Measurements from ENCODE around the gene CDKN2B-AS1.

The CDKN2B-AS1 gene

GRCh38 chr9:22143799-22144625 lies 149.4 kb downstream of the CDKN2B-AS1 start:
- Histone ChIP-seq H3K4ac (ENCODE audit: low read depth, low read length) (no peak overlapping the region), H4K5ac (ENCODE audit: low read length) (no peak overlapping the region)
- no CpG with 5 or more reads among the region's 1 CpG for WGBS (ENCODE audit: extremely low coverage, insufficient coverage, low lambda C conversion rate)

GRCh38 chr9:22146604-22147003 lies 152.0 kb downstream of the CDKN2B-AS1 start:
- Histone ChIP-seq H3K18ac (ENCODE audit: low read length) (no peak overlapping the region), H2BK5ac (ENCODE audit: low read length) (no peak overlapping the region), H3K27ac (ENCODE audit: low read depth, low read length) (no peak overlapping the region), H3K79me1 (ENCODE audit: low read length) (no peaks in the 10 kb centered on the region), H3K27me3 (ENCODE audit: insufficient read depth, low read length, poor library complexity) (no peaks in the 10 kb centered on the region), H3K56ac (ENCODE audit: low read length) (no peak overlapping the region), H3K79me2 (ENCODE audit: control insufficient read depth, insufficient read depth, low read length) (no peaks in the 10 kb centered on the region), H3K36me3 (ENCODE audit: control insufficient read depth, insufficient read depth, low read length) (no peaks in the 10 kb centered on the region), H4K5ac (ENCODE audit: low read length) (no peak overlapping the region), H2AK5ac (ENCODE audit: low read length) (no peak overlapping the region), H3K4me2 (ENCODE audit: low read length) (no peak overlapping the region), H3K4me3 (ENCODE audit: low read length) (no peak overlapping the region), H2BK120ac (ENCODE audit: low read depth, low read length) (no peak overlapping the region), H3K4ac (ENCODE audit: low read depth, low read length) (no peak overlapping the region), H2BK15ac (replicated peaks; ENCODE audit: low read depth) (no peak overlapping the region), H4K8ac (ENCODE audit: low read depth, low read length) (no peak overlapping the region), H3K23ac (ENCODE audit: low read length) (no peak overlapping the region), H3K4me1 (ENCODE audit: control insufficient read depth, low read depth, low read length) (no peaks in the 10 kb centered on the region), H3K9ac (ENCODE audit: low read length) (no peak overlapping the region)
- no CpG with 5 or more reads among the region's 3 CpGs for WGBS (ENCODE audit: extremely low coverage, insufficient coverage, low lambda C conversion rate)
- no peak for DNase-seq

More at GRCh38 chr9:22143799-22144625, 149.4 kb downstream of the CDKN2B-AS1 start:
- H3K9ac ChIP-seq (ENCODE audit: low read length) = no peak overlapping the region
- no peak overlapping the region for H3K27ac ChIP-seq (ENCODE audit: low read depth, low read length)
- no peak overlapping the region for H3K4me2 ChIP-seq (ENCODE audit: low read length)
- no peaks in the 10 kb centered on the region for H3K4me1 ChIP-seq (ENCODE audit: control insufficient read depth, low read depth, low read length)
- no peak overlapping the region for H3K23ac ChIP-seq (ENCODE audit: low read length)
- no peak overlapping the region for H3K4me3 ChIP-seq (ENCODE audit: low read length)
- H2BK15ac ChIP-seq (replicated peaks; ENCODE audit: low read depth) = no peak overlapping the region
- H2BK5ac ChIP-seq (ENCODE audit: low read length) = no peak overlapping the region
- H3K27me3 ChIP-seq (ENCODE audit: insufficient read depth, low read length, poor library complexity) = no peaks in the 10 kb centered on the region
- no peak overlapping the region for H4K8ac ChIP-seq (ENCODE audit: low read depth, low read length)
- H3K18ac ChIP-seq (ENCODE audit: low read length) = no peak overlapping the region
- H3K56ac ChIP-seq (ENCODE audit: low read length) = no peak overlapping the region
- no peak overlapping the region for H2AK5ac ChIP-seq (ENCODE audit: low read length)
- no peak for DNase-seq
- no peaks in the 10 kb centered on the region for H3K79me1 ChIP-seq (ENCODE audit: low read length)
- H3K79me2 ChIP-seq (ENCODE audit: control insufficient read depth, insufficient read depth, low read length) = no peaks in the 10 kb centered on the region
- H3K36me3 ChIP-seq (ENCODE audit: control insufficient read depth, insufficient read depth, low read length) = no peaks in the 10 kb centered on the region
- no peak overlapping the region for H2BK120ac ChIP-seq (ENCODE audit: low read depth, low read length)

- H3K36me3 ChIP-seq (ENCODE audit: control insufficient read depth, insufficient read depth, low read length) = no peaks in the 10 kb centered on the region
- H3K23ac ChIP-seq (ENCODE audit: low read length) = no peak overlapping the region
- no peak overlapping the region for H3K27ac ChIP-seq (ENCODE audit: low read depth, low read length)
- no peak overlapping the region for H3K56ac ChIP-seq (ENCODE audit: low read length)
- H2AK5ac ChIP-seq (ENCODE audit: low read length) = no peak overlapping the region
- no peak overlapping the region for H2BK15ac ChIP-seq (replicated peaks; ENCODE audit: low read depth)
- no CpG with 5 or more reads among the region's 8 CpGs for WGBS (ENCODE audit: extremely low coverage, insufficient coverage, low lambda C conversion rate)
- no peak overlapping the region for H2BK120ac ChIP-seq (ENCODE audit: low read depth, low read length)
- no peak overlapping the region for H4K8ac ChIP-seq (ENCODE audit: low read depth, low read length)
- H2BK5ac ChIP-seq (ENCODE audit: low read length) = no peak overlapping the region
- no peak for DNase-seq
- no peaks in the 10 kb centered on the region for H3K79me1 ChIP-seq (ENCODE audit: low read length)
- no peak overlapping the region for H3K18ac ChIP-seq (ENCODE audit: low read length)
- H4K5ac ChIP-seq (ENCODE audit: low read length) = no peak overlapping the region
- no peak overlapping the region for H3K4me2 ChIP-seq (ENCODE audit: low read length)
- no peaks in the 10 kb centered on the region for H3K4me1 ChIP-seq (ENCODE audit: control insufficient read depth, low read depth, low read length)
- H3K9ac ChIP-seq (ENCODE audit: low read length) = no peak overlapping the region
- no peaks in the 10 kb centered on the region for H3K27me3 ChIP-seq (ENCODE audit: insufficient read depth, low read length, poor library complexity)
- no peak overlapping the region for H3K4ac ChIP-seq (ENCODE audit: low read depth, low read length)
- no peaks in the 10 kb centered on the region for H3K79me2 ChIP-seq (ENCODE audit: control insufficient read depth, insufficient read depth, low read length)
- H3K4me3 ChIP-seq (ENCODE audit: low read length) = no peak overlapping the region
These were observed 153.4 kb downstream of the CDKN2B-AS1 start for GRCh38 chr9:22147813-22148527.

- Histone ChIP-seq H2BK15ac (replicated peaks; ENCODE audit: low read depth) (no peak overlapping the region), H2BK5ac (ENCODE audit: low read length) (no peak overlapping the region), H3K27me3 (ENCODE audit: insufficient read depth, low read length, poor library complexity) (no peaks in the 10 kb centered on the region), H3K23ac (ENCODE audit: low read length) (no peak overlapping the region), H3K27ac (ENCODE audit: low read depth, low read length) (no peak overlapping the region), H4K5ac (ENCODE audit: low read length) (no peak overlapping the region), H3K4me3 (ENCODE audit: low read length) (no peak overlapping the region), H3K79me1 (ENCODE audit: low read length) (no peaks in the 10 kb centered on the region), H4K8ac (ENCODE audit: low read depth, low read length) (no peak overlapping the region), H3K18ac (ENCODE audit: low read length) (no peak overlapping the region), H2BK120ac (ENCODE audit: low read depth, low read length) (no peak overlapping the region), H3K9ac (ENCODE audit: low read length) (no peak overlapping the region), H3K4me2 (ENCODE audit: low read length) (no peak overlapping the region), H3K56ac (ENCODE audit: low read length) (no peak overlapping the region), H2AK5ac (ENCODE audit: low read length) (no peak overlapping the region), H3K4ac (ENCODE audit: low read depth, low read length) (no peak overlapping the region), H3K79me2 (ENCODE audit: control insufficient read depth, insufficient read depth, low read length) (no peaks in the 10 kb centered on the region), H3K36me3 (ENCODE audit: control insufficient read depth, insufficient read depth, low read length) (no peaks in the 10 kb centered on the region), H3K4me1 (ENCODE audit: control insufficient read depth, low read depth, low read length) (no peaks in the 10 kb centered on the region)
- no peak for DNase-seq
These were observed 153.9 kb downstream of the CDKN2B-AS1 start for GRCh38 chr9:22148528-22148875.

- H3K79me1 ChIP-seq (ENCODE audit: low read length) = no peaks in the 10 kb centered on the region
- no peaks in the 10 kb centered on the region for H3K36me3 ChIP-seq (ENCODE audit: control insufficient read depth, insufficient read depth, low read length)
- H3K56ac ChIP-seq (ENCODE audit: low read length) = no peak overlapping the region
- no peaks in the 10 kb centered on the region for H3K4me1 ChIP-seq (ENCODE audit: control insufficient read depth, low read depth, low read length)
- no peak overlapping the region for H4K5ac ChIP-seq (ENCODE audit: low read length)
- no peak overlapping the region for H3K4me3 ChIP-seq (ENCODE audit: low read length)
- no peak overlapping the region for H2BK5ac ChIP-seq (ENCODE audit: low read length)
- H3K23ac ChIP-seq (ENCODE audit: low read length) = no peak overlapping the region
- no peak overlapping the region for H4K8ac ChIP-seq (ENCODE audit: low read depth, low read length)
- H3K27me3 ChIP-seq (ENCODE audit: insufficient read depth, low read length, poor library complexity) = no peaks in the 10 kb centered on the region
- no peak for DNase-seq
- no peak overlapping the region for H2AK5ac ChIP-seq (ENCODE audit: low read length)
- H2BK120ac ChIP-seq (ENCODE audit: low read depth, low read length) = no peak overlapping the region
- no peaks in the 10 kb centered on the region for H3K79me2 ChIP-seq (ENCODE audit: control insufficient read depth, insufficient read depth, low read length)
- no peak overlapping the region for H3K4ac ChIP-seq (ENCODE audit: low read depth, low read length)
- H3K27ac ChIP-seq (ENCODE audit: low read depth, low read length) = no peak overlapping the region
- no peak overlapping the region for H2BK15ac ChIP-seq (replicated peaks; ENCODE audit: low read depth)
- no peak overlapping the region for H3K9ac ChIP-seq (ENCODE audit: low read length)
- H3K4me2 ChIP-seq (ENCODE audit: low read length) = no peak overlapping the region
- no peak overlapping the region for H3K18ac ChIP-seq (ENCODE audit: low read length)
These were observed 154.5 kb downstream of the CDKN2B-AS1 start for GRCh38 chr9:22148876-22149637.

Data from mesendoderm (in vitro differentiated cells).